HepG2 (cell line): Measurements from ENCODE around the gene FETUB. TPM values are rescaled to one million over a fixed set of nuclear protein-coding genes. Genes with fewer than 3 reads are reported as not detected.

Experiments
- DR1 ChIP-seq: sonication (generic); formaldehyde crosslinking; IDR thresholded peaks from 2 replicates; pipeline ENCODE4 v1.8.0; 2021; ENCODE audit warnings: mild to moderate bottlenecking, missing genetic modification reagents, inconsistent platforms
- EHMT2 ChIP-seq: fragments of 200-600 bp; sonication (generic); IDR thresholded peaks from 2 replicates; pipeline ENCODE4 v1.7.0; 2017; ENCODE audit warnings: antibody characterized with exemption, low read depth, low read length, borderline replicate concordance
- HNRNPH1 ChIP-seq: fragments of 200-400 bp; formaldehyde crosslinking; optimal IDR thresholded peaks from 2 replicates; pipeline ENCODE3; 2017; ENCODE audit warnings: mild to moderate bottlenecking, low read depth, low read length
- KDM2A ChIP-seq: sonication (generic); formaldehyde crosslinking; IDR thresholded peaks from 2 replicates; pipeline ENCODE4 v1.4.0; 2020; ENCODE audit warnings: low read depth, missing genetic modification reagents, borderline replicate concordance
- KDM6A ChIP-seq: IDR thresholded peaks from 2 replicates; pipeline ENCODE4 v1.6.1; 2016; ENCODE audit warnings: low read depth
- MAFF ChIP-seq: IDR thresholded peaks from 2 replicates; pipeline ENCODE4 v1.6.1; 2011; ENCODE audit warnings: low read depth, low read length, improper control_type of control experiment
- MLXIP ChIP-seq: sonication (generic); formaldehyde crosslinking; IDR thresholded peaks from 2 replicates; pipeline ENCODE4 v1.9.0; 2021; ENCODE audit warnings: missing genetic modification reagents, borderline replicate concordance
- NKX3-1 ChIP-seq: sonication (generic); formaldehyde crosslinking; IDR thresholded peaks from 2 replicates; pipeline ENCODE4 v1.5.0; 2020; ENCODE audit warnings: missing genetic modification reagents
- PHF5A ChIP-seq: IDR thresholded peaks from one replicate; pipeline ENCODE4 v1.6.1; 2018; ENCODE audit warnings: low read depth, missing genetic modification reagents; ENCODE audit not compliant: unreplicated experiment
- POGZ ChIP-seq: sonication (generic); formaldehyde crosslinking; IDR thresholded peaks from 2 replicates; pipeline ENCODE4 v1.4.0; 2020; ENCODE audit warnings: mild to moderate bottlenecking, missing genetic modification reagents
- SRSF9 ChIP-seq: fragments of 200-400 bp; formaldehyde crosslinking; IDR thresholded peaks from 2 replicates; pipeline ENCODE4 v1.6.1; 2018; ENCODE audit warnings: borderline replicate concordance, mild to moderate bottlenecking, low read depth, low read length; ENCODE audit not compliant: insufficient read depth, poor library complexity, severe bottlenecking
- ZC3H4 ChIP-seq: sonication (generic); formaldehyde crosslinking; IDR thresholded peaks from 2 replicates; pipeline ENCODE4 v1.4.0; 2020; ENCODE audit warnings: missing genetic modification reagents, borderline replicate concordance
- ZNF143 ChIP-seq: sonication (generic); formaldehyde crosslinking; IDR thresholded peaks from 2 replicates; pipeline ENCODE4 v1.4.0; 2020; ENCODE audit warnings: missing genetic modification reagents
- ZNF20 ChIP-seq: sonication (generic); formaldehyde crosslinking; IDR thresholded peaks from 2 replicates; pipeline ENCODE4 v1.4.0; 2020; ENCODE audit warnings: mild to moderate bottlenecking, moderate library complexity, missing genetic modification reagents
- ZNF546 ChIP-seq: sonication (generic); formaldehyde crosslinking; conservative IDR thresholded peaks from 2 replicates; pipeline ENCODE4 v1.8.1; 2023; ENCODE audit warnings: mild to moderate bottlenecking, missing genetic modification reagents
- ZNF563 ChIP-seq: sonication (generic); formaldehyde crosslinking; IDR thresholded peaks from 2 replicates; pipeline ENCODE4 v1.8.0; 2022; ENCODE audit warnings: mild to moderate bottlenecking, moderate library complexity, missing genetic modification reagents
- ZNF616 ChIP-seq: sonication (generic); formaldehyde crosslinking; IDR thresholded peaks from 2 replicates; pipeline ENCODE4 v1.5.0; 2020; ENCODE audit warnings: low read depth, mild to moderate bottlenecking, missing genetic modification reagents
- ZNF737 ChIP-seq: sonication (generic); formaldehyde crosslinking; IDR thresholded peaks from 2 replicates; pipeline ENCODE4 v1.5.0; 2020; ENCODE audit warnings: missing genetic modification reagents, mild to moderate bottlenecking, borderline replicate concordance
- ZNF773 ChIP-seq: sonication (generic); formaldehyde crosslinking; IDR thresholded peaks from 2 replicates; pipeline ENCODE4 v1.4.0; 2020; ENCODE audit warnings: missing genetic modification reagents, borderline replicate concordance
- polyA plus RNA-seq, 8 experiments: library from polyadenylated mRNA; depleted of rRNA in 3 of 8; stranded (reverse) in 7 of 8; unstranded in 1 of 8; fragments of >200 nt; fragmentation: Illumina TruSeq in 4 of 8; extraction: Trizol in 4 of 8; gene quantifications; 2 replicates each; pipeline versions ENCODE4 v1.2.1 to v1.2.3, GENCODE V29; 2011 to 2016; ENCODE audit warnings: low read depth in 4 of 8, missing spikeins in 1 of 8, mixed read lengths in 1 of 8; ENCODE audit not compliant: insufficient read depth in 1 of 8
- total RNA-seq, 5 experiments: library from RNA; depleted of rRNA; stranded (reverse); fragments of >200 nt; fragmentation: Illumina TruSeq; extraction: Trizol; gene quantifications; 2 replicates each; pipeline ENCODE4 v1.2.3, GENCODE V29; 2016; ENCODE audit warnings: low read depth in 1 of 5
- TF ChIP-seq, protein P1 (sequence below): sonication (generic); formaldehyde crosslinking; IDR thresholded peaks from 2 replicates; pipeline ENCODE4 v1.4.0; 2020; ENCODE audit warnings: missing genetic modification reagents, borderline replicate concordance

Gene FETUB
- total and polyA plus RNA-seq, 2 of the 13 experiments (the other 11 are each of a cell fraction or from before 2014, with no cell fraction given), result 2.1 to 4.4 TPM

- peak; percentile 80; the same call in 1 of the 2 replicates for TF ChIP-seq MLXIP
- TF ChIP-seq ZNF563 (CRISPR knock-in tag), result no peak; the same call in 1 of the 2 replicates
- no peak; the same call in 1 of the 2 replicates for TF ChIP-seq ZNF737 (CRISPR knock-in tag)
- no peak for TF ChIP-seq ZNF616 (CRISPR knock-in tag)
- TF ChIP-seq DR1 (CRISPR knock-in tag), result peak; percentile 82
- TF ChIP-seq SRSF9, result no peak
- peak; percentile 86 for TF ChIP-seq PHF5A (CRISPR knock-in tag)
- TF ChIP-seq ZNF546, result no peak; the same call in 1 of the 2 replicates
- no peak; the same call in 1 of the 2 replicates for TF ChIP-seq ZNF773 (CRISPR knock-in tag)
- peak; percentile 68 for TF ChIP-seq POGZ (CRISPR knock-in tag)
- TF ChIP-seq MAFF, result no peak
- TF ChIP-seq EHMT2, result no peak
- TF ChIP-seq ZNF143 (CRISPR knock-in tag), result 0 out of 2 replicates have a peak, but pooled peaks have one; percentile 41
- TF ChIP-seq, protein P1, sequence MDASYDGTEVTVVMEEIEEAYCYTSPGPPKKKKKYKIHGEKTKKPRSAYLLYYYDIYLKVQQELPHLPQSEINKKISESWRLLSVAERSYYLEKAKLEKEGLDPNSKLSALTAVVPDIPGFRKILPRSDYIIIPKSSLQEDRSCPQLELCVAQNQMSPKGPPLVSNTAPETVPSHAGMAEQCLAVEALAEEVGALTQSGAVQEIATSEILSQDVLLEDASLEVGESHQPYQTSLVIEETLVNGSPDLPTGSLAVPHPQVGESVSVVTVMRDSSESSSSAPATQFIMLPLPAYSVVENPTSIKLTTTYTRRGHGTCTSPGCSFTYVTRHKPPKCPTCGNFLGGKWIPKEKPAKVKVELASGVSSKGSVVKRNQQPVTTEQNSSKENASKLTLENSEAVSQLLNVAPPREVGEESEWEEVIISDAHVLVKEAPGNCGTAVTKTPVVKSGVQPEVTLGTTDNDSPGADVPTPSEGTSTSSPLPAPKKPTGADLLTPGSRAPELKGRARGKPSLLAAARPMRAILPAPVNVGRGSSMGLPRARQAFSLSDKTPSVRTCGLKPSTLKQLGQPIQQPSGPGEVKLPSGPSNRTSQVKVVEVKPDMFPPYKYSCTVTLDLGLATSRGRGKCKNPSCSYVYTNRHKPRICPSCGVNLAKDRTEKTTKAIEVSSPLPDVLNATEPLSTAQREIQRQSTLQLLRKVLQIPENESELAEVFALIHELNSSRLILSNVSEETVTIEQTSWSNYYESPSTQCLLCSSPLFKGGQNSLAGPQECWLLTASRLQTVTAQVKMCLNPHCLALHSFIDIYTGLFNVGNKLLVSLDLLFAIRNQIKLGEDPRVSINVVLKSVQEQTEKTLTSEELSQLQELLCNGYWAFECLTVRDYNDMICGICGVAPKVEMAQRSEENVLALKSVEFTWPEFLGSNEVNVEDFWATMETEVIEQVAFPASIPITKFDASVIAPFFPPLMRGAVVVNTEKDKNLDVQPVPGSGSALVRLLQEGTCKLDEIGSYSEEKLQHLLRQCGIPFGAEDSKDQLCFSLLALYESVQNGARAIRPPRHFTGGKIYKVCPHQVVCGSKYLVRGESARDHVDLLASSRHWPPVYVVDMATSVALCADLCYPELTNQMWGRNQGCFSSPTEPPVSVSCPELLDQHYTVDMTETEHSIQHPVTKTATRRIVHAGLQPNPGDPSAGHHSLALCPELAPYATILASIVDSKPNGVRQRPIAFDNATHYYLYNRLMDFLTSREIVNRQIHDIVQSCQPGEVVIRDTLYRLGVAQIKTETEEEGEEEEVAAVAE (CRISPR knock-in tag), result no peak
- peak; percentile 97 for TF ChIP-seq HNRNPH1
- TF ChIP-seq ZNF20 (CRISPR knock-in tag), result no peak
- no peak for TF ChIP-seq KDM2A (CRISPR knock-in tag)
- peak; percentile 69 for TF ChIP-seq NKX3-1 (CRISPR knock-in tag)
- TF ChIP-seq KDM6A (CRISPR knock-in tag), result peak; percentile 99
- TF ChIP-seq ZC3H4 (CRISPR knock-in tag), result no peak; the same call in 1 of the 2 replicates
Observed at GRCh38 chr3:186612721-186613636, 27.2 kb upstream of the FETUB start, which contains the start of gene AHSG (continued).
